Activated CD4-positive, alpha-beta T cell treated with anti-CD3 and anti-CD28 coated beads, Interleukin-10, Interleukin-2, amounts not matched to agents 100 ng/mL and 50 ng/mL, durations not matched to agents 16 hours and 8 hours (primary cell): ENCODE results near the gene EPDR1.

Experiments
- DNase-seq: peaks from one replicate; pipeline ENCODE4 v3.0.0-alpha.2; 2020

Gene EPDR1

GRCh38 chr7:37920305-37920848, at the start of gene EPDR1:
EPDR1 (plus strand) TSS chr7:37920640; CDS start chr7:37920940, 300 bp downstream.
- peak; percentile 72 for DNase-seq

DNA sequence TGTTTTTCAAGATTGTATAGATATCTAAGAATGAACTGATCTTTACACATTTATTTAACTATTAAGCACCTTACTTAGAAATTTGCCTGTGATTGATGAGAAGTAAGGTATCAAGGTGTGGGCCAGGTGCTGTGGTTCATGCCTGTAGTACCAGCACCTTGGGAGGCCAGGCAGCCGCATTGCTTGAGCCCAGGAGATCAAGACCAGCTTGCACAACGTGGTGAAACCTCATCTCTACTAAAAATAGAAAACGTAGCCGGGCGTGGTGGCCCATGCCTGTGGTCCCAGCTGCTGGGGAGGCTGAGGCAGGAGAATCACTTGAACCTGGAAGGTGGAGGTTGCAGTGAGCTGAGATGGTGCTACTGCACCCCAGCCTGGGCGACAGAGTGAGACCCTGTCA, 38.4 kb upstream of the EPDR1 start:
- no peak for DNase-seq

DNA sequence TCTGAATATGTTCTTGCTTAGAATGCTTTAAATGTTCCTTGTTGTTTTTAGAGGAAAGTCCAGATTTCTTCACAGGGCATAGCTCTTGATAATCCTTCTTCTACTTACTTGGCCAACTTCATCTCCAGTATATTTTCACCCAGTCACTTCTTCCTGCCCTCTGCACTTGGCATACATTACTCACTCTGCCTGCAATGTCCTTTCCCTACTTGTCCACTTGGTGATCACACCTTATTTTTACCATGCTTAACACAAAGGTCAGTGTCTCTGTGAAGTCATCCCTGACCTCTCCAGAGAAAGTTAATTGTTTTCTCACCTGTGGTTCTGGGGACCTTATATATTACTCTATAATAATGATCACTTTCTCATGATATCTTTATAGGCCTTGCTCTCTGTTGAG, 27.1 kb upstream of the EPDR1 start:
- no peak for DNase-seq

- DNase-seq = no peak
Observed at GRCh38 chr7:37894671-37895070, 25.8 kb upstream of the EPDR1 start.

GRCh38 chr7:37899712-37900247, 20.7 kb upstream of the EPDR1 start:
- DNase-seq = no peak

DNA sequence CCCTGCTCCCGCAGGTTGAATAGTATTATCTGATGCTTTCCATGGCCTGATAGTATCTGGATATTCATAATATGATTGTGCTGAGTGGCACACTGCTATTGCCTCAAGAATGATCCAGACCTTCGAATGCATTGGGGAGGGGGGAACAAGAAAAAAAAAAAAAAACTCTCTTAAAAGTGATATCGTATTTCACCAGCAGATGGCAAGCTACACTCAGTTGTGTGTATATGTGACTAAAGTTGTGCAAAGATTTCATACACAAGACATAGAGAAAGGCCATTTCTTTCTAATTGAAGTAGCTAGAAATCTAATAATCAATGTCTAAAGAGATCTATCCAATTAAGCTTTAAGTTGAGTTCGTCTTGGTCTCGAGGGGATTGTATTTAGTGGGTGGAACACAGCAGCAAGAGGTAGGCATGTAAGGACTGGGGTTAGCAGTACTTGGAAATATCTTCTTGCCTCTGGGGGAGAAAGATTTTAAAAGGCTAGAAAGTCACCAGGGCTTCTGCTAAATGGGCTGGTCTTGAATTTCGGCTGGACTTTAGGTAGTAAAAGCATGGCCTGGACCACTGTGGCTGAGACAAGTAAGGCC, 19.1 kb upstream of the EPDR1 start:
- peak; percentile 13 for DNase-seq

GRCh38 chr7:37901890-37902524, 18.4 kb upstream of the EPDR1 start:
- no peak for DNase-seq

DNA sequence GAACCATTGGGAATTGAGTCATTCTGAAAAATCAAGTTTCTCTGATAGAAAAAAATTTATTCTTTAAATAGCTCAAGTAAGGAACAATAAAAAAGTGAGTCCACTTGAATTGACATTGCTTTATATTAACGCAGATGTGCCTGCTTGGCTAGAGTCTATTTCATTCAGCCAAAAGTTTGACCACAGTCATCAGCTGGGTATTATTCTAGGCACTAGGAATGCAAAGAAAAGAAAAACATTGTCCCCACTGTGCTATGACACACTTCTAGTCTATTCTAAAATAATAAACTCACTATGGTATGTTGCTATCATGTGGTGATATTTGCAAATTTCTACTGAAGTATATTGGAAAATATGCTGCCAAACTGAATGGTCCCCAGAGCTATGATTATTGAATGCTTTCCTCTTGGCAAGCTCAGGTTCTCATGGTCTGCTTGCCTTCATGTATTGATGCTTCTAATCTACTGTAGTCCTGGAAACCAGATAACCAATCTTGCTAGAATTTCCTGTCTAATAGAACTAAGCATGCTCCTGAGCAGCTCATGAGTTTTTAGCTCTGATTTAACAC, 12.1 kb upstream of the EPDR1 start:
- no peak for DNase-seq

- no peak for DNase-seq
Observed at GRCh38 chr7:37912756-37913155, 7.7 kb upstream of the EPDR1 start.

- DNase-seq = peak; percentile 4
Observed at GRCh38 chr7:37915438-37915837, 5.0 kb upstream of the EPDR1 start.

- no peak for DNase-seq
Observed at GRCh38 chr7:37916017-37916672, 4.3 kb upstream of the EPDR1 start.

DNA sequence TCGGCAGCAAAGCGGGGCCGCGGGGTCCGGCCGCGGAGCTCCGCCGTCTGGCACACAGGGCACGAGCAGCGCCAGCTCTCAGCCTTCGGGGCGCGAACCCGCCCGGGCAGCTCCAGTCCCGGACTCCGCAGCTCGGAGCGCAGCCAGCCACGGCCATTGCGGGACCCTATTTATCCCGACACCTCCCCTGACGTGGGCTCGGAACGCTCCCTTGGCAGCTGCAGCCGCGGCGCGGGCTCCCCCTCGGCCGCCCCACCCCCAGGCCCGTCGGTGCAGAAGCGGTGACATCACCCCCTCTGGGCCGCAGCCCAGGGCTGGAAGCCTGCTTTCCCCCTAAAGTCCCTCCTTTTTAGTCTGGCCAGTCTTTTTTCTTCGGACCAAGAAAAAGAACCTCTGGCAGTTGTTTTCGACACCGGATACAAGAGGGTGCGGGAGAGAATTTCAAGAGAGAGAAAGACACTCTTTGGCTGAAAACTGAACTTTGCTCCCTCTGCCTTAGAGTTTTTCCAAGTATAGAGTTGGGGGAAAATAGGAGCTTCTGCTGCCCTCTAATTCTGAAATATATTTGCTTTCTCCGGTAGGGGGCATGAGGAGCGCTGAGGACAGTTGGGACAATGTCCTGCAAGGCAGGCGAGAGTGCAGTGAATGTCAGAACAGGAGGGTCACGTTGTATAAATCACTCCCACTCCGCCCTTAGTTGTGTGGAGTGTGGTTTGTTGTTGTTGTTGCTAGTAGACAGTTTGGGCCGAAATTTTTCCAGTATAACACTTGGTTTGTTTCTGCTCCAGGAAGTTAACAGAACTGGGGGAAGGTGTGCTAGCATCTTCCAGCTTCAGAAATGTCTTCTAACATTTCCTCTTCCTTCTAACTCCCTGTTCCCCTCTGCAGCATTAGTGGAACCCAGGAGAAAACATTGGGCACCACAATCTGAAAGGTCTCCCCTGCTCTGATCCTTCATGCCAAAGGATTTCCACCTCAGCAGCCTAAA, 3.5 kb upstream of the EPDR1 start, which contains the start of gene SFRP4:
Gene SFRP4 (minus strand): TSS at position 145 of the 988 bp plus-strand sequence. CDS start 280 bp downstream, outside the sequence.
- peak; percentile 44 for DNase-seq

- peak; percentile 2 for DNase-seq
Observed at GRCh38 chr7:37918526-37918925, 1.9 kb upstream of the EPDR1 start.

- peak; percentile 31 for DNase-seq
Observed at GRCh38 chr7:37920849-37921805, 687 bp downstream of the EPDR1 start.

DNA sequence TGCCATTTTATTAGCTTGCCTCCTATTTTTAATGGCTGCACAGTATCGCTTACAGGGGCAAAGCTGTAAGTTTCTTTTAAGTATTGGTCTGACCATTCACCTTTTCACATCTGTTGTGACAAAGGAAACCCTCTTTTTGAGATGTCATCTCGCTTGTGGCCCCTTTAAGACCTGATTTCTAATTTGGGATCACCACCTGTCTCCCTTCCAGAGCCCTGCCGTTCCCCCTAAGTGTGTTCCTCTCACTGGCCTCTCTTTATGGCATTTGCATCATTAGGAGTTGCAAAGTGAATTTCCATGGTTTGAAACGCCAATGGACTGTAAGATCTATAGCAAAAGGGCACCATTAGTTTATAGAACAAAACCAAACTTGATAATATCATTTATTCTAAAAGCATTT, 1.4 kb downstream of the EPDR1 start:
- DNase-seq = no peak

- no peak for DNase-seq
Observed at GRCh38 chr7:37923996-37924395, 3.6 kb downstream of the EPDR1 start.

DNA sequence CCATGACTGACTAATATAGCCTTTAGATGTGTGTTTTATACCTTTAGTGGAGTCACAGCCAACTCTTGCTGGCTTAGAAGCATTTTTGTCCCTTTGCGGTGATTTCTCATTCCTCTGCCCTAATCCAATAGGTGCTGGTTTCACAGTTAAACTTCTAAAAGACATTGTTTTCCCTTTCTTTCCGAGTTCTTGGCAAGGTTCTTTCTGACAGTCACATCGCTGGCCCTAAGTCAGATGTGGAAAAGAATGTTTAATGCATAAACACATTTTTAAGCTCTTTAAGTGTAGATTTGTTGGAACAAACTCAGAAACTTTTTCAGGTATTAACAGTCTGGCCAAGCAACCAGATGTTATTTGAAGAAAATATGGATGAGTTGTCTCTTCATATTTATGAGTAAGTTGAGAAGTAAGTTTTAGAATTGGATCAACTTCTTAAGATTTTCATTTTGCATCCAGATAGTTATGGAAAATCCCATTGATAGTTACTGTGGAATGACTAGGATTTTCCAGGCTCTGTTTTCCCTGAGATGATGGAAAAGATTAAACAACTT, 4.1 kb downstream of the EPDR1 start:
- no peak for DNase-seq

DNA sequence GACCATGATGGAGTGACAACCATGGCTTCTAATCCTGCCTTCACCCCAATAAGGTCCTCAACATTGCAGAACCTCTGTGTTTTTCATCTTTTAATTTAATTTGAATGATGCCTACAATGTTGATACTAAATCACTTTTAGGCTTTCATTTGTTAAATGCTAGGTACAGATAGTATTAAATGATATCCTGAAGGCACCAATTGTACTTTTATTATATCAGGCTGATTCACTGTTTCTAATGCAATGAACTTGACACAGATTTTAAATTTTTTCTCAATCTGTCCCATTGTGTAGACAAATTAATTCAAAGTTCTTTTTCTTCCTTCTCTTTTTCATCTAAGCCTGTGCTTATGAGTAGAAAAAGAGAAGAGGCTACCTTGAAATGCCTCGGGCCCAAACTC, 5.2 kb downstream of the EPDR1 start:
- no peak for DNase-seq

DNA sequence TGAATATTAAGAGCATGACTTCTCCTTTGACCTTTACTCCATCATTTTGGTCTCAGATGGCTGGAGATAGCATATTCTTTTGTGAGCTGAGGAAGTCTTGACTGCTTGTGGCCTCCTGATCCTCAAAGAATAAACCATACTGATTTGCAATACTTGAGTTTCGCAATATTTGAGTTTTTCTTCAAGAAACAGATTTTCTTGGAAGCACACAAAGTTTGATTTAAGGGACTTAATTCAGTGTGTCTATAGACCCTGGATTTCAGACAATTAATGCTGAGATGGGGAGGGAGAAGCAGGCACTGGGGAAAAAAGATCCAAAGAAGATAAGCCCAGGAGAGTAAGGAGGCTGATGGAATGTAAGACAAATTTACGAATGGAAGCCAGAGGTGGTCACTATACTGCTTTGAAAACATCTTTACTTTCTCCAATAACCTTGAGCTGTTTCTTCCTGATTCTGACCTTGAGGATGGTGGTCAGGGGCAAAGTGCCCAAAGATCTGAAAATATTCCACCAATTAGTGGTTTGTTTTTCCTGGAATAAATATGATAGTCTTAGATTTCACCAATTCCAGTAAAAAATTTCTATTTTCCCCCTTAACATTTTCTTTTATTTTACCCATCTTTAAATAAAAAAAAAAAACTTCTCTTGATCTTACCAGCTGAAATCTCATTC, 7.5 kb downstream of the EPDR1 start:
- no peak for DNase-seq

DNA sequence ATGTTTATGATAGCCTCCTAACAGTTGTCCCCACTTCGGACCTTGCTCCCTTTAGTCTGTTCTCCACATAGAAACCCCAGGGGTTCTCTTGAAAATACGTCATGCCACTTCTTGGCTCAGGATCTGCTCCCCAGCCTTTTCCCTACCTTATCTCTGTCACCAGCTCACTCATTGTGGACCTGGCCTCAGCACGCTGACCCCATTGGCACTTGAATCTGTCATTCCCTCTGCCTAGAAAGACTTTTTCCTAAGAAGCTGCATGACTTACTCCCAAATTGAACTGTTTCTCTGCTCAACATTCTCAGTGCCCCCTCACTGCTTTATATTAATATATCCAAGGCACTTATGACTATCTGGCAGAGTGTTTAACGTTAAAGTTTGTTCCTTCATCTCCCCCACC, 8.4 kb downstream of the EPDR1 start:
- no peak for DNase-seq
